HG03039 (cell line): ENCODE results near the gene SPRED3.

Experiments
- ATAC-seq: cut with Tn5 transposase; IDR thresholded peaks from one replicate; pipeline ENCODE4 v1.9.1; 2021; ENCODE audit warnings: mild to moderate bottlenecking, moderate library complexity; ENCODE audit not compliant: unreplicated experiment

The SPRED3 gene

GRCh38 chr19:38443458-38443999 is 55.0 kb downstream of the SPRED3 start:
- ATAC-seq = no peak

- ATAC-seq = no peak
Measured at GRCh38 chr19:38444026-38444425, 55.5 kb downstream of the SPRED3 start.

GRCh38 chr19:38445362-38445761 is 56.9 kb downstream of the SPRED3 start:
- ATAC-seq = no peak

GRCh38 chr19:38448225-38448624 is 59.7 kb downstream of the SPRED3 start:
- ATAC-seq = no peak
